Frontal cortex (tissue), 4 donors: ENCODE results near the gene OGFR. TPM values are rescaled to one million over a fixed set of nuclear protein-coding genes. Genes with fewer than 3 reads are reported as not detected.

Experiments used
- DNase-seq, 2 donors: peaks; one replicate each; pipeline ENCODE4 v3.0.0; 2012; ENCODE audit warnings: low spot score in 2 of 2
- FAIRE-seq: peaks from 2 replicates; lab custom pipeline; 2012; peaks lifted over from hg19 to GRCh38; lab: Jason Lieb, UNC
- total RNA-seq: library from RNA; depleted of rRNA; stranded (reverse); fragments of >200 nt; gene quantifications from one replicate; pipeline ENCODE4 v1.2.3, GENCODE V29; 2014
- donor health status: control.
- donor health status: control.
- donor health status: control.

Gene OGFR
- total RNA-seq, 1 donor from 2014 or later: 24.1 TPM

GRCh38 chr20:62821726-62822210, 17.1 kb downstream of the OGFR start:
- no peak for DNase-seq
- FAIRE-seq: no peak

- FAIRE-seq (no peak), DNase-seq (no peak)
Measured at GRCh38 chr20:62822239-62822787, 17.7 kb downstream of the OGFR start.

GRCh38 chr20:62822788-62823651, 18.4 kb downstream of the OGFR start:
- DNase-seq (no peak), FAIRE-seq (no peak)

GRCh38 chr20:62823688-62824475, 19.2 kb downstream of the OGFR start:
- no peak for DNase-seq
- no peak for FAIRE-seq

DNA sequence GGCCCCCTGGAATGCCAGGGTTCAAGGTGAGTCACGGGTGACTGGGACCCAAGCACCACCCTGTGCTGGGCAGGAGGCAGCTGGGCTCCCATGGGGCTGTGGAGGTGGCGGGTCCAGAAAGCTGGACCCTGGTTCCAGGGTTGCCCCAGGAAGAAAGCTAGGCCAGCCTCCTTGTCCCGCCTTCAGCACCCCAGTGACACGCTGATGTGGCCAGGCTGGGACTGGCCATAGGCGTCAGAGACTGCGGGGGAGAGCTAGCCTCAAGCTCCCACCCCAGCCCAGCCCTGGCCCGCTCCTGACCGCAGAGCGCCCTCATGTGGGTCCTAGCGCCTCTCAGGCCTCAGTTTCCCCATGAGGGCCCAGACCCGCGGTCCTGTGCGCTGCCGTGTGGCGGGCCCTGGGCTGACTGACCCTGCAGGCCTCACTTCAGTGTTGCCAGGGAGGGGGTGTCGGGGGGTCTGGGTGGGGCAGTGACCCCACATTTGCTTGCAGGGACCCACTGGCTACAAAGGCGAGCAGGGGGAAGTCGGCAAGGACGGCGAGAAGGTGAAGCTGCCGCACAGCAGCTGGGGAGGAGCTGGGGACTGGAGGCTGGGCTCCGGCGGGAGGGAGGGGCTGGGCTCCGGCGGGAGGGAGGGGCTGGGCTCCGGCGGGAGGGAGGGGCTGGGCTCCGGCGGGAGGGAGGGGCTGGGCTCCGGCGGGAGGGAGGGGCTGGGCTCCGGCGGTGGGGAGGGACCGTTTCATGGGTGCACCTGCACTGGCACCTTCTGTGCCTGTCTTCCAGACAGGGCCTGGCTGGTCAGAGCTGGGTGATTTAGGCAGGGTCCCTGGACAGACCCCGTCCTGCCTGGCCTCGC, 20.1 kb downstream of the OGFR start:
- FAIRE-seq: no peak
- DNase-seq: no peak

- FAIRE-seq (no peak), DNase-seq (no peak)
Measured at GRCh38 chr20:62825333-62825985, 20.8 kb downstream of the OGFR start.

DNA sequence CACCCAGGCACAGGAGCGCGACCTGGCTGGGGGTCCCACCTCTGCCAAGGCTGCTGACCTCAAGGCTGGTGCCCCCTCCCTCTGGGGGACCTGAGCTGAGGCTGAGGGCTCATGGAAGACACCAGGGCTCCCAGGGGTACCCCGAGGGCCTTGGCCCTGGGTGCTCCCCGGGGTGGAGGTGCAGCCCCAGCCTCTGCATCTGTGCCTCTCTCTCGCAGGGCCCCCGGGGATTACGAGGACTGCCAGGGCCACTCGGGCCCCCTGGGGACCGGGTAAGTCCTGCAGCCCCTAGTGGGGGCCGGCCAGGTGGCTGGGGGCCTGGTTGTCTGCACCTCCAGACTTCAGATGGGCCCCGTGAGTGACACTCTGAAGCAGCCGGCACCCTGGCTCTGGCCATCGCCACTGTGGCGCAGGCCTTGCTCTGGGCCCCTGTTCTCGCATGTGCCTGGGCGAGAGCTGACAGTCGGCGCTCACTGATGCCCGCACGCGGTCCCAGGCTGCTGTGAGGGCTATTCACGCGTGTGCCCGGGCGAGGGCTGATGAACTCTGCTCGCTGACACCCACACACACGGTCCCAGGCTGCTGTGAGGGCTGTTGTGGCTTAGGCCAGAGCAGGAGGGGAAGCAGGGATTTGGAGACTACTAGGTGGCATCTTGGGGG, 21.5 kb downstream of the OGFR start:
- FAIRE-seq (no peak), DNase-seq (no peak)

DNA sequence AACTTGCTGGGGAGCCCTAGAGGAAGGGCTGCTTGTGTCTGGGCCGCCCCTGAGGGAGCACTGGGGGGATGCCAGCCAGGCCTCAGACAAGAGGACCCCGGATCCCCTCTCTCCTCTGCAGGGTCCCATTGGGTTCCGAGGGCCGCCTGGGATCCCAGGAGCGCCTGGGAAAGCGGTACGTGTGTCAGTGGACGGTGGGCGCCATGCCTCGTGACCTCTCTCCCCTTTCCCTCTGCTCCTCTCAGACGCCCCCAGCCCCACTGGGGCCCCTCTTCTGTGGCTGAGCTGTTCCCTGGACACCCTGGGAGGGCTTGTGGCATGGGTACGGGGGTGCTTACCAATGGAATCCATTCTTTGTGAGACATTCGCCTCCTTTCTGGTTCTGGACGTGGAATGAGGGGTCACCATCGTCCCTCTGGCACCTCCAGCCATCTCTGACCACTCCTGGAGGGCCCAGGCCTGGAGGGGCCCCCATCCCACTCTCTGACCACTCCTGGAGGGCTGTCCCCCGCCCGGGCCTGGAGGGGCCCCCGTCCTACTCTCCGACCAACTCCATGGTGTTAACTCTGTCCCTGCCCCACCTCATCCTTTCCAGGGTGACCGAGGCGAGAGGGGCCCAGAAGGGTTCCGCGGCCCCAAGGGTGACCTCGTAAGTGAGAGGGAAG, 22.1 kb downstream of the OGFR start:
- FAIRE-seq (no peak), DNase-seq (no peak)

DNA sequence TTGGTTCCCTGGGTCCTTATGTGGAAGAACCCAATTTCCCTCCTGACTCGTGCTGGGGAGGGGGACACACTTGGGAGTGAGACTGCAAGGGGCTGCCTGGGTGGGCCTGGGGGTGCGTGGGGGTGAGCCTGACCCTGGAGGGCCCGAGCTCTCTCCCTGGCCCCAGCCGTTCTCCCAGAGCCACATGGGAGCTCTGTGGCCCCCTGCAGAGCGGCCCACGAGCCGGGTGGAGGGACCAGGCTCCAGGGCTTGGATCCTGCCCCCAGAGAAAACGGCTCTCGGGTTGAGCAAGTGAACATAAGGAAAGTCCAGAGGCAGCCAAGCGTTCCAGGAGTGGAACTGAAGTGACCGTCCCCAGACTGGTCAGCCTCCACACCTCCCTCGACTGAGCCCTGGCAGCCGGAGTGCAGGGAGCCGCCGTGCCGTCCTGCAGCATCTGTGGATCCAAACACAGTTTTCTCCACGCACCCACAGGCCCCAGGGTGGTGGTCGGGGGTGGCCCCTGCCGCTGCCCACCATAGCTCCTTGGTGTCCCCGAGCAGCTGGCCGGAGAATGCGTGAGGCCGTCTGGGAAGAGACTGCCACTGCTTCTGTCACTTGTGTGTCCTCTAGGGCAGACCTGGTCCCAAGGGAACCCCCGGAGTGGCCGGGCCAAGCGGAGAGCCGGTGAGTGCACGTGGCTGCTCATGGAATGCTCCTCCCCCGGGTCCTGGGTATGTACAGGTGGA, 22.8 kb downstream of the OGFR start:
- FAIRE-seq: no peak

GRCh38 chr20:62828051-62828450, 23.4 kb downstream of the OGFR start:
- FAIRE-seq (no peak), DNase-seq (no peak)

More for the DNA sequence above, 22.8 kb downstream of the OGFR start:
- no peak for DNase-seq

- FAIRE-seq: no peak
- no peak for DNase-seq
Measured at GRCh38 chr20:62828511-62829230, 24.0 kb downstream of the OGFR start.

DNA sequence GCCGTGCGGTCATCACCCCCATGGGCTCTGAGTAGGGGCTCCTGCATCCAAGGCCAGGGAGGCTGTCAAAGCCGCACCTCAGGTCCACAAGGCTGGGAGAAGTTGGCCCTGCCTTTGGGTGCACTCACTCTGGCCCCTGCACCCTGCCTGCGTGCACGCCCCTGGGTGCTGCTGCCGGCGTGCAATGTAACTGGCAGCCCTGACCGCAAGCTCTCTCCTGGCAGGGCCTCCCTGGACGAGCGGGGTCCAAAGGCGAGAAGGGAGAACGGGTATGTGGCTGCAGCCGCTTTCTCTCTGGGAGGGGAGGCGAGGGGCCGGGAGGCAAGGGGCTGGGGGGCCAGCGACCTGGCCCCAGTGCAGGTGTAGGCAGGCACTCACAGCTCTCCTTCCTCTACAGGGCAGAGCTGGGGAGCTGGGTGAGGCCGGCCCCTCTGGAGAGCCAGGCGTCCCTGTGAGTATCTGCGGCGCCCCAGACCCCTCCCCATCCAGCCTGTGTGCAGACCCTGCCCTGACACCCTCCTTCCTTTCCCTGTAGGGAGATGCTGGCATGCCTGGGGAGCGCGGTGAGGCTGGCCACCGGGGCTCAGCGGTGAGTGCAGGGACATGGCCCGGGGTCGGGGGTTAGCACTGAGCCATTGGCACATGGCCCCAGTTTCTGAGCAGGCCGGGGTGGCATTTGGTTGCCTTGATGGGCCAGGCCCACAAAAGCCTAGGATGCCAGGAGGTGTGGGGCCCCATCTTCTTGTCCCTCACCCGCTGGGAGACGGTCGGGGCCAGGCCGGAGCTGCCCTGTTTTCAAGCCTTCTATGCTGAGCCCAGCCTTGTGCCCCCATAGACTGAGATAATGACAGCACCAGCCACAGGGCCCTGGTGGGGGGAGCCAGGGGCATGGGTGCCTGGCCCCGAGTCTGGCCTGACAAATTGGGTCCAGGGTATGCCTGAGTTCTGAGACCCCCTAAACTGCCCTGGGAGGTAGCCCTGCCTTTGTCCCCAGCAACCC, 24.9 kb downstream of the OGFR start:
- no peak for DNase-seq
- FAIRE-seq: no peak

DNA sequence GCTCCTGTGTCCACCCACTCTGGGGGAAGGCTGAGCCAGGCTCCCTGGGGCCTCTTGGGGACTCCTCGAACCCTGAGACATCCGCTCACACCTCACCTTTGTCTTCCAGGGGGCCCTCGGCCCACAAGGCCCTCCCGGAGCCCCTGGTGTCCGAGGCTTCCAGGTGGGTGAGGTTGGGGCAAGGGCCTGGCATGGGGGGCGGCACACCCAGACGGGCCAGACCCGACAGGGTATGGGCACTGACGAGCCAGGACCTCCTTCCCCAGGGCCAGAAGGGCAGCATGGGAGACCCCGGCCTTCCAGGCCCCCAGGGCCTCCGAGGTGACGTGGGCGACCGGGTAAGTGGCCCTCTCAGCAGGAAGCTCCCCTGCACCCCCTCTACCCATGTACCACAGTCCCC, 25.6 kb downstream of the OGFR start:
- no peak for FAIRE-seq
- no peak for DNase-seq

- FAIRE-seq: no peak
- DNase-seq: no peak
Measured at GRCh38 chr20:62830821-62831220, 26.2 kb downstream of the OGFR start.

DNA sequence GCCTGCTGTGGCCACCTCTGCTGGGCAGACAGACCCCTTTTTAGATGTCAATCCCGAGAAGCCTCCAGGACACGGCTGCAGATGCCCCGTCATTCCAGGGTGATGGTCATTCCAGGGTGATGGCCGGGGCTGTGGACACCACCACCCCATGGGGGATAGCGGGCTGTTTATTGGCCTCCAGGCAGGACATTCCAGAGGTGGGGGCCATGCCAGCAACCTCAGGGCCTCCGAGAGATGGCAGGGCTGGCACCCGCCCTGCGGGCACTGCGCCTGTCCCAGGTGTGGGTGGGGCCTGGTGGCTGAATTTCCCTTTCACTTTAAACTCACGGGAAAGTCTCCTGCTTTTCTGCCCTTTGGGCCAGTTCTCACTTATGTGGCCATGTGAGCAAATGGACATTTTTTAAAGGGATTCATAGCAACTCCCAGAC, 26.7 kb downstream of the OGFR start:
- no peak for FAIRE-seq
- no peak for DNase-seq

- FAIRE-seq (no peak), DNase-seq (no peak)
Measured at GRCh38 chr20:62831854-62832211, 27.2 kb downstream of the OGFR start.
